Measurements from ENCODE around the gene CCR7. TPM values are rescaled to one million over a fixed set of nuclear protein-coding genes. Genes with fewer than 3 reads are reported as not detected.
A peak's percentile ranks its signal among the peaks of the same experiment; 100 is the strongest.

CCR7 gene
- not detected for total RNA-seq
- long read RNA-seq: 0 reads

- intact Hi-C loops (cut with DNase I): no loop called here
- ATAC-seq (no peak), DNase-seq (ENCODE audit: missing footprints) (no peak)
These were observed at the start of gene CCR7 for GRCh38 chr17:40564883-40565768. Gene CCR7 (minus strand): TSS chr17:40565472. CDS start chr17:40565409, 63 bp downstream.

- DNase-seq (ENCODE audit: missing footprints): no peak
- intact Hi-C loops (cut with DNase I): no loop called here
- ATAC-seq: no peak
These were observed 49.3 kb upstream of the CCR7 start for GRCh38 chr17:40614431-40615067.

GRCh38 chr17:40613467-40614154 lies 48.3 kb upstream of the CCR7 start:
- DNase-seq (ENCODE audit: missing footprints) (no peak), ATAC-seq (no peak)
- intact Hi-C loops (cut with DNase I): no loop called here

GRCh38 chr17:40612599-40613244 lies 47.5 kb upstream of the CCR7 start:
- ATAC-seq (no peak), DNase-seq (ENCODE audit: missing footprints) (no peak)
- intact Hi-C loops (cut with DNase I): no loop called here

GRCh38 chr17:40611840-40612474 lies 46.7 kb upstream of the CCR7 start:
- ATAC-seq (no peak), DNase-seq (ENCODE audit: missing footprints) (no peak)
- intact Hi-C loops (cut with DNase I): no loop called here

- DNase-seq (ENCODE audit: missing footprints): no peak
- intact Hi-C loops (cut with DNase I): no loop called here
- no peak for ATAC-seq
These were observed 45.1 kb upstream of the CCR7 start for GRCh38 chr17:40610359-40610758.

GRCh38 chr17:40608061-40608581 lies 42.8 kb upstream of the CCR7 start:
- intact Hi-C loops (cut with DNase I): no loop called here
- no peak for DNase-seq (ENCODE audit: missing footprints)
- no peak for ATAC-seq

- ATAC-seq (no peak), DNase-seq (ENCODE audit: missing footprints) (no peak)
- intact Hi-C loops (cut with DNase I): no loop called here
These were observed 42.4 kb upstream of the CCR7 start for GRCh38 chr17:40607641-40608040.

- ATAC-seq: no peak
- no peak for DNase-seq (ENCODE audit: missing footprints)
- intact Hi-C loops (cut with DNase I): no loop called here
These were observed 41.5 kb upstream of the CCR7 start for GRCh38 chr17:40606548-40607353.

GRCh38 chr17:40605306-40605705 lies 40.0 kb upstream of the CCR7 start:
- ATAC-seq: no peak
- intact Hi-C loops (cut with DNase I): no loop called here
- DNase-seq (ENCODE audit: missing footprints): no peak

- intact Hi-C loops (cut with DNase I): no loop called here
- no peak for ATAC-seq
- DNase-seq (ENCODE audit: missing footprints): no peak
These were observed 39.2 kb upstream of the CCR7 start for GRCh38 chr17:40604327-40605080.

GRCh38 chr17:40602445-40603443 lies 37.5 kb upstream of the CCR7 start:
- no peak for DNase-seq (ENCODE audit: missing footprints)
- ATAC-seq: no peak
- intact Hi-C loops (cut with DNase I): no loop called here

- no peak for DNase-seq (ENCODE audit: missing footprints)
- no peak for ATAC-seq
- intact Hi-C loops (cut with DNase I): no loop called here
These were observed 35.3 kb upstream of the CCR7 start for GRCh38 chr17:40600486-40601046.

- ATAC-seq (no peak), DNase-seq (ENCODE audit: missing footprints) (no peak)
- intact Hi-C loops (cut with DNase I): no loop called here
These were observed 34.1 kb upstream of the CCR7 start for GRCh38 chr17:40599468-40599763.

GRCh38 chr17:40598619-40599467 lies 33.6 kb upstream of the CCR7 start:
- intact Hi-C loops (cut with DNase I): no loop called here
- no peak for DNase-seq (ENCODE audit: missing footprints)
- peak; percentile 53 for ATAC-seq
